KMS-11 (cell line): ENCODE results near the gene CSTA.

Experiments used
- H2AFZ ChIP-seq: fragments of 200-600 bp; sonication (generic); 2 replicates; pipeline ENCODE4 v1.6.1; 2016; ENCODE audit warnings: antibody characterized with exemption, mixed run types, low read depth
- H3K27ac ChIP-seq: fragments of 200-600 bp; sonication (generic); 2 replicates; pipeline ENCODE4 v1.6.1; 2016; ENCODE audit warnings: mild to moderate bottlenecking, mixed run types
- H3K27me3 ChIP-seq: fragments of 200-600 bp; sonication (generic); 2 replicates; pipeline ENCODE4 v1.6.1; 2017; ENCODE audit warnings: mild to moderate bottlenecking, low read depth, mixed run types, moderate library complexity; ENCODE audit not compliant: insufficient read depth
- H3K36me3 ChIP-seq: fragments of 200-600 bp; sonication (generic); 2 replicates; pipeline ENCODE4 v1.6.1; 2017; ENCODE audit warnings: mild to moderate bottlenecking, mixed run types; ENCODE audit not compliant: insufficient read depth
- H3K4me1 ChIP-seq: fragments of 200-600 bp; sonication (generic); 2 replicates; pipeline ENCODE4 v1.6.1; 2016; ENCODE audit warnings: mild to moderate bottlenecking, low read depth, mixed run types; ENCODE audit not compliant: poor library complexity, severe bottlenecking
- H3K4me2 ChIP-seq: fragments of 200-600 bp; sonication (generic); 2 replicates; pipeline ENCODE4 v1.7.0; 2016; ENCODE audit warnings: mild to moderate bottlenecking, mixed run types
- H3K4me3 ChIP-seq: fragments of 200-600 bp; sonication (generic); IDR thresholded peaks from 2 replicates; pipeline ENCODE4 v1.6.1; 2017; ENCODE audit warnings: low read depth, low read length, mixed read lengths; ENCODE audit not compliant: insufficient read depth
- H3K79me2 ChIP-seq: fragments of 200-600 bp; sonication (generic); 2 replicates; pipeline ENCODE4 v1.6.1; 2016; ENCODE audit warnings: low read depth, mixed run types; ENCODE audit not compliant: insufficient read depth
- H3K9ac ChIP-seq: fragments of 200-600 bp; sonication (generic); 2 replicates; pipeline ENCODE4 v1.6.1; 2016; ENCODE audit warnings: mild to moderate bottlenecking, mixed run types
- H4K20me1 ChIP-seq: fragments of 200-600 bp; sonication (generic); 2 replicates; pipeline ENCODE4 v1.6.1; 2016; ENCODE audit warnings: mild to moderate bottlenecking, mixed run types; ENCODE audit not compliant: insufficient read depth
- TF ChIP-seq, protein P1 (sequence below): fragments of 200-600 bp; sonication (generic); conservative IDR thresholded peaks from 2 replicates; pipeline ENCODE4 v1.6.1; 2017; ENCODE audit warnings: low read depth, mild to moderate bottlenecking, antibody characterized with exemption, low read length, moderate library complexity, mixed read lengths

CSTA gene

DNA sequence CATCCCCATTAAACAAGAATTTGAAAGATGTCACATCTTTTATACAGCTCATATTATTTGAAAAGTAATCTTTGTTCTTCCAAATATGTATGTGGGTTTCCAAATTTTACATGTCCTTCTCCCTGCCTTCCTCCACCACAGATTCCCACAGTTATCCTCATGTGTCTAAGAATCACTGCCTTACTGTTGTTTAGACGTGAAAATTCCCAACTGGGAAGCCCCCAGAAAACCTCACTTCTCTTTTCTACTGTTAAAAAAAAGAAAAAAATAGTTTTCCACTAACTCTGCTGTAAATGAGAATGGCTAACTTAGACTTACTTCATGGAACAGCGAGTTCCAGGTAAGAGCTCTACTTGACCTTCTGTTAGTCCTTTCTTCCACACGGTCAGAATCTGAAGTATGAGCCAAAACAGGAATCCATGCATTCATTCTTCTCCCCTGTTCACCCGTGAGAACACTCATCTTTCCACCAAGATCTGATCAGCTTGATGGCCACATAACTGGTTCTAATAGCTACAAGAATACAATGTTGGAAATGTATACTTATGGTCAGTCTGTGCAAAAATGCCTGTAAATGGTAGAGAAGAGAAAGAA, 17.9 kb upstream of the CSTA start:
- no peaks in the 10 kb centered on the region for H3K27me3 ChIP-seq
- H3K79me2 ChIP-seq = no peaks in the 10 kb centered on the region
- H3K4me3 ChIP-seq = no peak overlapping the region
- TF ChIP-seq, protein P1, sequence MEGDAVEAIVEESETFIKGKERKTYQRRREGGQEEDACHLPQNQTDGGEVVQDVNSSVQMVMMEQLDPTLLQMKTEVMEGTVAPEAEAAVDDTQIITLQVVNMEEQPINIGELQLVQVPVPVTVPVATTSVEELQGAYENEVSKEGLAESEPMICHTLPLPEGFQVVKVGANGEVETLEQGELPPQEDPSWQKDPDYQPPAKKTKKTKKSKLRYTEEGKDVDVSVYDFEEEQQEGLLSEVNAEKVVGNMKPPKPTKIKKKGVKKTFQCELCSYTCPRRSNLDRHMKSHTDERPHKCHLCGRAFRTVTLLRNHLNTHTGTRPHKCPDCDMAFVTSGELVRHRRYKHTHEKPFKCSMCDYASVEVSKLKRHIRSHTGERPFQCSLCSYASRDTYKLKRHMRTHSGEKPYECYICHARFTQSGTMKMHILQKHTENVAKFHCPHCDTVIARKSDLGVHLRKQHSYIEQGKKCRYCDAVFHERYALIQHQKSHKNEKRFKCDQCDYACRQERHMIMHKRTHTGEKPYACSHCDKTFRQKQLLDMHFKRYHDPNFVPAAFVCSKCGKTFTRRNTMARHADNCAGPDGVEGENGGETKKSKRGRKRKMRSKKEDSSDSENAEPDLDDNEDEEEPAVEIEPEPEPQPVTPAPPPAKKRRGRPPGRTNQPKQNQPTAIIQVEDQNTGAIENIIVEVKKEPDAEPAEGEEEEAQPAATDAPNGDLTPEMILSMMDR = no peak
- H3K9ac ChIP-seq = no peak overlapping the region
- no peak overlapping the region for H2AFZ ChIP-seq
- H4K20me1 ChIP-seq = no peaks in the 10 kb centered on the region
- H3K27ac ChIP-seq = no peak overlapping the region
- H3K4me2 ChIP-seq = no peak overlapping the region
- H3K4me1 ChIP-seq = peaks cover 3% of the 10 kb centered on the region
- no peaks in the 10 kb centered on the region for H3K36me3 ChIP-seq

DNA sequence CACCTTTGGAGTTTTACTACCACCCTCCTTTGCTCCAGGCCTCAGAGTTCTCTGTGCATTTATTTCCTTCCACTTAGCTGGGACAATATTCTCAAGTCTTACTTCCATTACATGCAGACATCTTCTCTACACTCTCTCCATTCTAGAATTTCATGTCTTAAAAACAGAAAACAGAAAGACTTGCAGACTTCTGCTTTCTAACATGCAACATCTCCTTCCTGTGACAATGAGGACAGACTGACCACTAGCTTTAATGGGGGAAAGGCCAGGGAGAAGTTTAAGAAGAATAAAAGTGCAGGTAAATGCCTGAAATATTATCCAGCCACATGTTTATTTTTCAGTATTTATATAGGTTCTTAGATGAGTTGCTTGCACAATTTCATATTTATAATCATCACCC, 17.1 kb upstream of the CSTA start:
- H3K4me1 ChIP-seq = peaks cover 3% of the 10 kb centered on the region
- no peaks in the 10 kb centered on the region for H4K20me1 ChIP-seq
- no peak overlapping the region for H3K27ac ChIP-seq
- no peaks in the 10 kb centered on the region for H3K27me3 ChIP-seq
- no peak overlapping the region for H3K4me3 ChIP-seq
- no peaks in the 10 kb centered on the region for H3K79me2 ChIP-seq
- TF ChIP-seq, protein P1 = no peak
- H3K4me2 ChIP-seq = no peak overlapping the region
- no peaks in the 10 kb centered on the region for H3K36me3 ChIP-seq
- no peak overlapping the region for H2AFZ ChIP-seq
- H3K9ac ChIP-seq = no peak overlapping the region

DNA sequence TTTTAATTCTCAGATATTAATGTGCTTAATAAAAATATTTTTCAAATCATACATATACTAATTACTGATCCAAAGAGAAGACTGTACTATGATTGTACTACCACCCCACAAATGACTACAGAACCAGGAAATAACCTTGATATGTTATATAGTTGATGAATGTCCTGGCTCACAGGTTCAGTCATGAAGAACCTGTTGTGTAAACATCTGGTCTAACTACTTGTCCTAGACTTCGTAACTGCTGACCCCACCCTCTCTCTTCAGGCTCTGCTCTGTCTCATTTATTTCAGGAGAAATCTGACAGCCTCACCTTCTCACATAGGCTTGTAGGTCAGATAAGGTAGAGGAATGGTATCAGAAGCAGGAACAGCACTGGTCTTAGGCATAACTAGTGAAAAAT, 14.7 kb upstream of the CSTA start:
- Histone ChIP-seq H3K27me3 (no peaks in the 10 kb centered on the region), H3K27ac (no peak overlapping the region), H3K36me3 (no peaks in the 10 kb centered on the region), H3K4me2 (no peak overlapping the region), H3K4me3 (no peak overlapping the region), H3K79me2 (no peaks in the 10 kb centered on the region), H3K9ac (no peak overlapping the region), H4K20me1 (no peaks in the 10 kb centered on the region), H3K4me1 (peaks cover 3% of the 10 kb centered on the region), H2AFZ (no peak overlapping the region)
- TF ChIP-seq, protein P1 = no peak

DNA sequence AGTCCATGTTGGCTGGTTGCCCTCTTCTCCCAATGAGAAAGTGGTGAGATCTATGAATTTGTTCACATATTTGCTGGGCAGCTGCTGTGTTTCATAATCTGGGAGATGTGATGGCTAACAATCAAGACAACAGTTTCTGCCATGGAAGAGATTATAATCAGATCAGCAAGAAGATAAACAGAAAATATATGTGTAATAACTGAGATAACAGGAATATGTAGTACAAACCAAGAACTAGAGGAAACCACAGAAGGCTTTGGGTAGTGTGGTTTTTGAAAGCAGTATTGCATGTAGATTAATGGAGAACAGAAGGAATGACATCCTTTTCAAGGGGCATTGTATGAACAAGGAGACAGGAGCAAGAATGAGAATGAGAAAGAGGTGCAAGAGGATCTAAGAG, 12.2 kb upstream of the CSTA start:
- Histone ChIP-seq H3K27ac (no peak overlapping the region), H3K4me2 (no peak overlapping the region)
- TF ChIP-seq, protein P1 = no peak

More for the DNA sequence above, 12.2 kb upstream of the CSTA start:
- Histone ChIP-seq H3K9ac (no peak overlapping the region), H3K79me2 (no peaks in the 10 kb centered on the region), H4K20me1 (no peaks in the 10 kb centered on the region), H3K27me3 (no peaks in the 10 kb centered on the region), H2AFZ (no peak overlapping the region), H3K4me3 (no peak overlapping the region), H3K4me1 (no peaks in the 10 kb centered on the region), H3K36me3 (no peaks in the 10 kb centered on the region)
